ENCODE measurements around the gene PDE4C. TPM values are rescaled to one million over a fixed set of nuclear protein-coding genes. Genes with fewer than 3 reads are reported as not detected.
A peak's percentile ranks its signal among the peaks of the same experiment; 100 is the strongest.

PDE4C gene
- polyA plus RNA-seq, 1 donor from 2014 or later: 1.6 TPM

DNA sequence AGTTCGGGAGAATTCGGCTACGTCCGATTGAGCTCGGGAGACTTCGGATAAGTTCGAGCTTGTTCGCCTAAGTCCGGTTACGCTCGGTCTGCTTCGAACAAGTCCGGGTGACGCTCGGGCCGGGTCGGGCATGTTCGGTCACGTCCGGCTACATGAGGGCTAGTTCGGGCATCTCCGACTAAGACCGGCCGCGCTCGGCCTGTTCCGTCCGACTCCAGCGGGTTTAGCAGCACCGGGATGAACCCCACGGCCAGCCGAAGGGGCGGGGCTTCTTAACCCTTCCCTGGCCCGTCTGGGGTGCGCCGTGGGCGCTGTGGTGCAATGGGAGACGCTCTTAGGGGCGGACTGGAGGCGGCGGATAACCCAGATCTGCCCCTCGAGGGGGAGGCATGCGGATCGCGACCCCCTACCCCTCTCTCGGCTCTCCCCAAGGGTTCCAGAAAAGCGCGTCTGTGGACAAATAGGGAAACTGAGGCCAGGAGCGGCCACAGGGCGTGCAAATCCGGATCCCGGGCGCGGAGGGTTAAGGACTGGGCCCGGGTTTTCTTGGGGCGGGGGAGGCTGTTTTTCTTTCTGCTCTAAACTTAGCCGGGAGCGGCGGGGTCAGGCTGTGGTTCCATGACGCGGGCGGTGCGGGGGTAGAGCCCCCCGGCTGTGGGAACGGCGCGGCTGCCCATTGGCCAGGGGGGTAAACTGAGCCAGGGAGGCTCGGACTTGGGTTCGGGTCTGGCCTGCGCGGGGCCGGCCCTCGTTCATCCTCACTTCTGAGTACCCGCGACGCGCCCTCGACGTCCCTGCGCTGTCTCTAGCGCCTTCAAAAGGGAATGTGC is 1.5 kb downstream of the PDE4C start:
- no peak for TF ChIP-seq POLR2AphosphoS5 (IDR thresholded peaks at IDR 0.05)
- peak; percentile 24 for TF ChIP-seq MXI1 (conservative IDR thresholded peaks at IDR 0.05; ENCODE audit: poor library complexity, severe bottlenecking)
- no peaks in the 10 kb centered on the region for H3F3A ChIP-seq (ENCODE audit: insufficient read depth, low read length, poor library complexity, severe bottlenecking)
- H3K4me3 ChIP-seq (ENCODE audit: low read length): peak overlapping the region; percentile 66
- no peak overlapping the region for H3K27ac ChIP-seq (ENCODE audit: low read length)
- no peak overlapping the region for H3K4me2 ChIP-seq (ENCODE audit: low read length)
- H3K9me2 ChIP-seq (ENCODE audit: insufficient read depth, low read length): no peaks in the 10 kb centered on the region
- peaks cover 38% of the 10 kb centered on the region for H3K27me3 ChIP-seq (ENCODE audit: insufficient read depth, low read depth, low read length)
- H2AFZ ChIP-seq (ENCODE audit: low read depth, low read length): peak overlapping the region; percentile 69
- no peaks in the 10 kb centered on the region for H3K9me3 ChIP-seq (ENCODE audit: low read length)
- no peaks in the 10 kb centered on the region for H4K20me1 ChIP-seq (ENCODE audit: insufficient read depth)
- H3K9ac ChIP-seq (ENCODE audit: low read length): peak overlapping the region; percentile 60
- no peaks in the 10 kb centered on the region for H3K79me2 ChIP-seq (replicated peaks; ENCODE audit: insufficient read depth, low read length)
- H3K36me3 ChIP-seq (ENCODE audit: insufficient read depth, low read length): no peaks in the 10 kb centered on the region

DNA sequence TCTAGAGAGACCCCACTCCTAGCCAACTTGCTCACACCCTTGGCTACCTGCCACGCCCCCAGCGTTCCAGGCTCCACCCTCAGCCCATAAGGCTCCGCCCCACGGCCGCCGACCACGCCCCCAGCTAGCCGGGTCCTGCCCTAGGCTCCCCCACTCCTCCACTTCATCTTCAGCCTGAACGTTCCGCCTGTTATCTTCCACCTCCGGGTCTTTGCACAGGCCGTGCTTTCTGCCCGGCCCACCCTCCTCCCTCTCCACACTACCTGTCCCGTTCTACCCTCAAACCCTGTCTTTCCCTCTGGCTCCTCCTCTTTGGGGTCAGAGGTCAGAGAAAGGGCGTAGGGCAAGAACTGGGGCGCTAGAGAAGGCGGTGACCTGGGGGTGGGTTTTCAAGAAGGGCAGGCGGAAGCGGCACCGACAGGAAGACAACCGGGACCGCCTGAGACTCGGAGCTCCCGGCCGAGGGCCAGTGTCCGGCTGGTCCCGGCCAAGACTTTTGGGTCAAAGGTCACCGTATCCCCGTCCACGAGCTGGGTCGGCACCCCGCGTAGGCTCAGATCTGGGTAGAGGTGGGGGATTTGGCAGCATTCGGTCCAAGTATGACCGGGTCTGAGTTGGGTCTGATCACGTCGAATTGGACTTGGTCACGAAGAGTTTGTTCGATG is 2.2 kb downstream of the PDE4C start:
- Histone ChIP-seq H3F3A (ENCODE audit: insufficient read depth, low read length, poor library complexity, severe bottlenecking) (no peaks in the 10 kb centered on the region), H3K27me3 (ENCODE audit: insufficient read depth, low read depth, low read length) (peaks cover 37% of the 10 kb centered on the region), H3K9me3 (ENCODE audit: low read length) (no peaks in the 10 kb centered on the region), H3K9me2 (ENCODE audit: insufficient read depth, low read length) (no peaks in the 10 kb centered on the region), H2AFZ (ENCODE audit: low read depth, low read length) (no peak overlapping the region), H3K27ac (ENCODE audit: low read length) (no peak overlapping the region), H3K4me3 (ENCODE audit: low read length) (peak overlapping the region; percentile 66), H4K20me1 (ENCODE audit: insufficient read depth) (no peaks in the 10 kb centered on the region), H3K4me2 (ENCODE audit: low read length) (no peak overlapping the region), H3K79me2 (replicated peaks; ENCODE audit: insufficient read depth, low read length) (no peaks in the 10 kb centered on the region), H3K36me3 (ENCODE audit: insufficient read depth, low read length) (no peaks in the 10 kb centered on the region), H3K9ac (ENCODE audit: low read length) (no peak overlapping the region)
- TF ChIP-seq EZH2 (IDR thresholded peaks at IDR 0.05; ENCODE audit: borderline replicate concordance, insufficient read depth, low read length, poor library complexity, severe bottlenecking) (no peak), MXI1 (conservative IDR thresholded peaks at IDR 0.05; ENCODE audit: poor library complexity, severe bottlenecking) (no peak), POLR2AphosphoS5 (IDR thresholded peaks at IDR 0.05) (no peak), EP300 (conservative IDR thresholded peaks at IDR 0.05; ENCODE audit: poor library complexity, severe bottlenecking) (no peak), SMC3 (conservative IDR thresholded peaks at IDR 0.05; ENCODE audit: poor library complexity) (no peak), RAD21 (conservative IDR thresholded peaks at IDR 0.05) (no peak), TAF1 (IDR thresholded peaks at IDR 0.05; ENCODE audit: low read depth) (no peak)
- TF ChIP-seq, protein P1, sequence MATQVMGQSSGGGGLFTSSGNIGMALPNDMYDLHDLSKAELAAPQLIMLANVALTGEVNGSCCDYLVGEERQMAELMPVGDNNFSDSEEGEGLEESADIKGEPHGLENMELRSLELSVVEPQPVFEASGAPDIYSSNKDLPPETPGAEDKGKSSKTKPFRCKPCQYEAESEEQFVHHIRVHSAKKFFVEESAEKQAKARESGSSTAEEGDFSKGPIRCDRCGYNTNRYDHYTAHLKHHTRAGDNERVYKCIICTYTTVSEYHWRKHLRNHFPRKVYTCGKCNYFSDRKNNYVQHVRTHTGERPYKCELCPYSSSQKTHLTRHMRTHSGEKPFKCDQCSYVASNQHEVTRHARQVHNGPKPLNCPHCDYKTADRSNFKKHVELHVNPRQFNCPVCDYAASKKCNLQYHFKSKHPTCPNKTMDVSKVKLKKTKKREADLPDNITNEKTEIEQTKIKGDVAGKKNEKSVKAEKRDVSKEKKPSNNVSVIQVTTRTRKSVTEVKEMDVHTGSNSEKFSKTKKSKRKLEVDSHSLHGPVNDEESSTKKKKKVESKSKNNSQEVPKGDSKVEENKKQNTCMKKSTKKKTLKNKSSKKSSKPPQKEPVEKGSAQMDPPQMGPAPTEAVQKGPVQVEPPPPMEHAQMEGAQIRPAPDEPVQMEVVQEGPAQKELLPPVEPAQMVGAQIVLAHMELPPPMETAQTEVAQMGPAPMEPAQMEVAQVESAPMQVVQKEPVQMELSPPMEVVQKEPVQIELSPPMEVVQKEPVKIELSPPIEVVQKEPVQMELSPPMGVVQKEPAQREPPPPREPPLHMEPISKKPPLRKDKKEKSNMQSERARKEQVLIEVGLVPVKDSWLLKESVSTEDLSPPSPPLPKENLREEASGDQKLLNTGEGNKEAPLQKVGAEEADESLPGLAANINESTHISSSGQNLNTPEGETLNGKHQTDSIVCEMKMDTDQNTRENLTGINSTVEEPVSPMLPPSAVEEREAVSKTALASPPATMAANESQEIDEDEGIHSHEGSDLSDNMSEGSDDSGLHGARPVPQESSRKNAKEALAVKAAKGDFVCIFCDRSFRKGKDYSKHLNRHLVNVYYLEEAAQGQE (IDR thresholded peaks at IDR 0.05; ENCODE audit: borderline replicate concordance): no peak
- TF ChIP-seq, protein P2, sequence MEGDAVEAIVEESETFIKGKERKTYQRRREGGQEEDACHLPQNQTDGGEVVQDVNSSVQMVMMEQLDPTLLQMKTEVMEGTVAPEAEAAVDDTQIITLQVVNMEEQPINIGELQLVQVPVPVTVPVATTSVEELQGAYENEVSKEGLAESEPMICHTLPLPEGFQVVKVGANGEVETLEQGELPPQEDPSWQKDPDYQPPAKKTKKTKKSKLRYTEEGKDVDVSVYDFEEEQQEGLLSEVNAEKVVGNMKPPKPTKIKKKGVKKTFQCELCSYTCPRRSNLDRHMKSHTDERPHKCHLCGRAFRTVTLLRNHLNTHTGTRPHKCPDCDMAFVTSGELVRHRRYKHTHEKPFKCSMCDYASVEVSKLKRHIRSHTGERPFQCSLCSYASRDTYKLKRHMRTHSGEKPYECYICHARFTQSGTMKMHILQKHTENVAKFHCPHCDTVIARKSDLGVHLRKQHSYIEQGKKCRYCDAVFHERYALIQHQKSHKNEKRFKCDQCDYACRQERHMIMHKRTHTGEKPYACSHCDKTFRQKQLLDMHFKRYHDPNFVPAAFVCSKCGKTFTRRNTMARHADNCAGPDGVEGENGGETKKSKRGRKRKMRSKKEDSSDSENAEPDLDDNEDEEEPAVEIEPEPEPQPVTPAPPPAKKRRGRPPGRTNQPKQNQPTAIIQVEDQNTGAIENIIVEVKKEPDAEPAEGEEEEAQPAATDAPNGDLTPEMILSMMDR (IDR thresholded peaks at IDR 0.05; ENCODE audit: poor library complexity, severe bottlenecking): no peak

All from neural cell (in vitro differentiated cells).